ENCODE data around the gene NREP.
A peak's percentile ranks its signal among the peaks of the same experiment; 100 is the strongest.

Gene NREP, protein sequence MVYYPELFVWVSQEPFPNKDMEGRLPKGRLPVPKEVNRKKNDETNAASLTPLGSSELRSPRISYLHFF

DNA sequence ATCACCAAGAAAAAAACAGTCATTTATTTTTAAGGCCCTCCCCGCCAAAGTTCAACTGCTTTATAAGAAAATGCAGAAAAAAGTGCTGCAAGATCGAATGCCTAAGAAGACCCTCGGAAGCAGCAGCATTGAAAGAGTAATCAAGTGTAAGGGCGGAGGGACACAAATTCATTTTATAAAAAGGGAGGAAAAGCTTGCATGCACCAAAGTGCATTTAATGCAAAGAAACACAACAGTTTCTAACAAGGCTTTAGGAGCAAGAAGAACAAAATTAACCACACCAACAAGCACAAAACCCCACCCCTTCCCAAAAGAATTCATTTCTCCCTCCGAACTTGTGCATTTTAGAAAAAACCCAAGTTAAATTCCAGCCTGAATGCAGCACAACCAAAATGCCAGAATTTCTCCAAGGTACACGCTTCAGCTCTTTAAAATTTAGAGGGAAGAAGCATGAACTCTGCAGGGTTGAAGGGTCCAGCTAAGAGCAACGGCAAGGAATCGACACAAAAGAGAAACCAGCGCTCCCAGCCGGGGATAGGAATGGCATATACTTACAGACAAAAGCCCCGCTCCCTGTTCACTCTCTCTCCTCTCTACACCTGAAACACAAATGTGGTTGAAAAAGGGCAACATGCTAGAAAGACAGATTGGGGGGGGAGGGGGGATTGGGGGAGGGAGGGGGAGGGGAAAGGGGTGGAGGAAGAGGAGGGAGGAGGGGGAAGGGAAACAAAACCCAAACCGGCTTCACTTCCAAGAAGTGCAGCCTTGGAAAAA, at the start of gene NREP:
NREP (minus strand) TSS at position 614 of the 774 bp plus-strand sequence. CDS start 1,422 bp downstream, outside the sequence.
- DNase-seq (ENCODE audit: low spot score), result peak; percentile 12

DNA sequence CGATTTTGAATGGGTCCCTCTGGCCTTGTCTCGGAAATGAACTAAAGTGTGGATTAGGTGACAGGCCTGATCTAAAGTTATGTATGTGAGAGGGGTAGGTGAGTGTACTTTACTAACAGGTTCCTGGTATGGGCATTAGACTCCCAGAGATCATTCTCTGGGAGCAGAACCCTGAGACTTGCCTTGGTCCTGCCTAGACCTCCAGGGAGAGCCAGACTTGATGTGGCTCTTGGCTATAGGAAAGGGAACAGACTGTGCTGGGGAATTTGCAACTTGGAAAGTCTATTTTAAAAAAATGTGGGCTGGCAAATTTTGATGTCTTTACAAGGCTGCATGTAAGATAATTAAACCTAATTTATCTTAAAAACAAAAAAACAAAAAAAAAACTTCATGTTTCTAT, 49.8 kb upstream of the NREP start:
- no peak for DNase-seq (ENCODE audit: low spot score)

DNA sequence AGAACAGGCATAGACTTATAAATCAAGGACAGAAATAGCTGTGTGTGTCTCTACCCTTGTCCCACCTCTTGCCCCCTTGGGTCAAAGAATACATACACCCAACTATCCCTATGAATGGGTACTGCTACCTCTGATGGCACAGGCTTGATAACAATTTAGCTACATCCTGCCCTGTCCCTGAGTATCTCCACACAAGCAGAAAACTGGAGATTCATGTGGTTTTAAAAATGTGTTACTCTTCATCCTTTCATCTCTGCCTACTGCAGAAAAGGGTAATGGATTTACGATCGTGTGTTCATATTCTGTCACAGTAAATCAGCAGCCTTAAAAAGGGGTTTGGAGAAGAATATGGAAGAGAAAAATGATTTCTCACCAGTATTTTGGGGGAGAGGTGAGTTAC, 49.2 kb upstream of the NREP start:
- no peak for DNase-seq (ENCODE audit: low spot score)

DNA sequence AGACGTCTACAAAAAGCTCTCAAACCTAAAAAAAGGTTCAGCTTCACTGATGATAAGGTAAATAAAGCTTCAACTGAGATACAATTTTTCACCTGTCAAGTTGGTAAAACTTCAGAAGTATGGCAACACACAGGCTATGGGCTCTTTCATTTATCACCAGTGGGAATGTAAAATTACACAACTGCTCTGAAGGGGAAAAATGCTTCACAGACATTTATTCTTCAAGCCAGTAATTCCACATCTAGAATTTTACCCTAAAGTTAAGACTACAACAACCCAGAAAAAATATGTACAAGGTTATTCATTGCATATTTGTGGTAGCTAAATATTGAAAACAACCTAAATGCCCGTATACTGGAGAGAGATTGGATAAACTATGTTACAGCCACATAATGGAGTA, 48.1 kb upstream of the NREP start:
- no peak for DNase-seq (ENCODE audit: low spot score)

DNA sequence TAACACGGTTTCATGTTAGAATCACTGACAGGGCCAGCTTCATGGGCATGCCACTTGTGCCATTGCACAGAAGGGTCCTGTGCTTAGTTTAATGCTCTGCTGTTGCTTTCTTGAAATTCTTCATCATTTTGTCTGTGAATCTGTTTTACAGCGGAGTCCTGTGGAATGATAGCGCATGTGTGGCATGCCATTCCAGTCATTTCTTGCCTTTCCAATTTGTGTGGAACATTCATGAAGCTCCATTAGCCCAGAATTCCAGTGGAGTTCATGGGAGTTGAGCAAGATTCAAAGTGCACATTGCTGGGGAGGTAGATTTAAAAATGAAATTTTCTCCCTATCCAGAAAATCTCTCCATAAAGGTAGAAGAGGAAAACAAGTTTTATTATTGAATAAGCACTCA, 43.4 kb upstream of the NREP start:
- no peak for DNase-seq (ENCODE audit: low spot score)

GRCh38 chr5:111795142-111795541, 38.1 kb upstream of the NREP start:
- DNase-seq (ENCODE audit: low spot score), result no peak

GRCh38 chr5:111792471-111793058, 35.6 kb upstream of the NREP start:
- DNase-seq (ENCODE audit: low spot score), result no peak

DNA sequence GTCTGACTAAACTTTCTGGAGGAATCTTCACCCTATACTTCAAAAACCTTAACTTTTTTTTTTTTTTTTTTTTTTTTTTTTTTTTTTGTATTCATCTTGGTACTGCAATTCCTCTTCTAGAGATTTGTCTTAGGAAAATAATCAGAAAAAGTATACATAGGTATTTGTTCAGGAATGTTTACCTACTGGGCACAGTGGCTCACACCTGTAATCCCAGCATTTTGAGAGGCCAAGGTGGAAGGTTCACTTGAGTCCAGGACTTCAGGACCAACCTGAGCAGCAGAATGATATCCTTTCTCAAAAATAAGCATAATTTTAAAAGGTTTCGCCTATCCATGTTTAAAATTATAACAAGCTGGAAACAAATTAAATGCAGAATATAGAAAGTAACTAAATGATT, 33.3 kb upstream of the NREP start:
- DNase-seq (ENCODE audit: low spot score), result no peak

DNA sequence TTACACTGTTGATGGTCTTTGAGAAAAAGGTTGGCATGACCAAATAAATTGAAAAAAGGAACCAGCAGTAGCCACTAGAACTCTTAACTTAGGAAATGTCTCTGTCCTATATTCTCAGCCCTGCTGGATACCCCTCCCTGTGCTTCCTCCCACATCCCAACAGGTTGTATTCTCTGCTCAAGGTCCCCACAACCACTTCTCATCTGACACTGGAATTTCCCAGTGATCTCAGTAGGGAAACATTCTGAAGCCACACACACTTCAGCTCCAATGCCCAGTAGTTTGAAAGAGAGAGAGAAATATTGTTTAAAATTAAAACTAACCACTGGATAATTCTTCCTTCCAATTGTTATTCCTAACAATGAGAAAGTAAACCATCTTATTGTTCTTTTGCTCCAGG, 30.0 kb upstream of the NREP start:
- DNase-seq (ENCODE audit: low spot score), result peak; percentile 66

DNA sequence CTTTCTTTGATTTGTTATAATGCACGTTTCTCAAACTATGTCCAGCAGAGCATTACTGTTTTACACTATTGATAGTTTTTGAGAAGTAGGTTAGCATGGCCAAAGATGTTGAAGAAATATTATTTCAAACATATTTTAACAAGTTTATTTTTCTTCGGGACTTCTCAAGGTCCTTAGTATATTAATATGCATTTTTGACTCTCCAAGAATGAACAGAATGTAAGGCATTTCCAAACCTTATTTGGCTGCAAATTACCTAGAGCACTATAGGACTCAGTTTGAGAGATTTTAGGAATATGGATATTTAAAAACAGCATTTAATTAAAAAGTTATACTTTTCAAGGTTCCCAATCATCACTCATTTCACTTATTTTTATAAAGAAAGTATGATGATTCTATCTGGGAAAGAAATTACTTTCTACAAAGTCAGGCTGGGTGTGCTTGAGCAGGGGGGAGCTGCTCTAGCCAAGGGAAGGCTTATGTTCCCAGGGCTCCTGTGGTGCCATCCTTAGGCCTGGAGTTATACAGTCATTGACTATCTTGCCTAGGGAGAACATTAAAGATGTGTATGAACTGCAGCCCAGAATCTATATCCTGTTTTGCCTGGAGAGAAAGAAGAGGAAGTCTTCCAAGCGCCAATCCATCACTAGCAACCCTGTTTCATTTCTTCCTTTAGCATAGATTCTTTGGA, 27.6 kb upstream of the NREP start:
- DNase-seq (ENCODE audit: low spot score), result no peak

DNA sequence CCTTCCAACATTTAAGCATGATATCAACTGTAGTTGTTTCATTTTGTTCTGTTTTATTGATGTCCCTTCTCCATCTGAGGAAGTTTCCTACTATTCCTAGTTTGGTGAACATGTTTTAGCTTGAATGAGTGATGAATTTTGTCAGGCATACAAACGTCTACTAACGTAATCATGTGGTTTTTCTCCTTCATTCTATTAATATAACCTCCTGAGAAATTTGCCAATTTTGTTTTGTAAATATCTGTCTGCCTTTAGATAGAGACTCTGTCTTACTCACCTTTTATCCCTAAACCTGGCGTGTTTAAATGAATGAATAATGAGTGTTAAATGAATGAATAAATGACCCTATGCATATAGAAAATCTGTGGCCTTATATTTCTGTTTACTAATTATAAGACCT, 26.5 kb upstream of the NREP start:
- DNase-seq (ENCODE audit: low spot score), result no peak

DNA sequence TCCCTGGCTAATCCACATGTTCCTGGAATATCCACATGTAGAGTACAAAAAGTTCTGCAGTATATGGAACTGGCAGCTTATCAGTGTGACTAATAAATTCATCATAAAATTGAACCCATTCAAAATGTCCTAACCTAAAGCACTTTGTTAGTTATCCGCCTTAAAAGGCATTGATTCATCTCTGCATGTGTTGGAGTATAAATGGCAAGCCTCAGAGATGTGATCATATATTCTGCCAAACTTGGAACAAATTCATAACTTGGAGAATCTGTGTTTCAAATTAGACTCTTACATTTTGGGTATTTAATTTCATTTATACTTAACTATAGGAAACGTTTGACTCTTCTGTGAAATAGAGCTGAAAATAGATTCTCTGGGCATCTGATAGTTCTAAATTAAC, 25.2 kb upstream of the NREP start:
- DNase-seq (ENCODE audit: low spot score), result no peak

GRCh38 chr5:111781200-111781599, 24.2 kb upstream of the NREP start:
- DNase-seq (ENCODE audit: low spot score), result peak; percentile 30

- no peak for DNase-seq (ENCODE audit: low spot score)
Observed at GRCh38 chr5:111779922-111780292, 22.9 kb upstream of the NREP start.

GRCh38 chr5:111779260-111779921, 22.4 kb upstream of the NREP start:
- peak; percentile 25 for DNase-seq (ENCODE audit: low spot score)

GRCh38 chr5:111776913-111777781, 20.2 kb upstream of the NREP start:
- DNase-seq (ENCODE audit: low spot score), result peak; percentile 26

DNA sequence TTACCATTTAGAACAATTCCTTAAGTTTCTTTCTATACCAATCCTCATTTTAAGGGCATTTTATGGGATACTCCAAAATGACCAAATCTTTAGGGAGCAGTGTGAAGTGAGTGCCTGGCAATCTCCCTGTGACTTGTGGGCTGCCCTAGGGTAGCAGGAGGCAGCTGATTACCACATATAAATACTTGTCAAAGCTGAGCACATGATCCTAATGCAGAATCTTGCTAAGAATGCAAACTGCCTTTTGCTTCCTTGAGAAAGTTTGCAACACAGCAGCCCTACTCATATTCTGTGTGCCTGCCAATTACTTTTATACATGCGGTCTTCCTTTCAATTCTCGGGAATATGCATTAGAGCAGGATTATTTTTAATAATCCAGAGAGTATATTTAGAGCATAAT, 18.2 kb upstream of the NREP start:
- no peak for DNase-seq (ENCODE audit: low spot score)

DNA sequence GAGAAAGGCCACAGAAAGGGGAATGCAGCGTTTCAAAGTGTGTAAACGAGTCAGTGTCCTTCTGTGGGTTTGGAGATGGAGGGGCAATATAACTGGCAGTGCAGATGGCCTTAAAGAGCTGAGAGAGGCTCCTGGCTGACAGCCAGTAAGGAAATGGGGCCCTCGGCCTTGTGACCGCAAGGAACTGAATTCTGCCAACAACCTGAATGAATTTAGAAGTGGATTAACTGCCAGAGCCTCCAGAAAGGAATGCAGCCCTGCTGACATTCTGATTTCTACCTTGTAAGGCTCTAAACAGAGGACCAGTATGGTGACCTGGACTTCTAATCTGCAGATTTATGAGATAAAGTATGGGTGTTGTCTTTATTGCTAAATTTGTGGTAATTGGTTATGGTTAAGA, 17.5 kb upstream of the NREP start:
- DNase-seq (ENCODE audit: low spot score), result peak; percentile 84

GRCh38 chr5:111772456-111773122, 15.6 kb upstream of the NREP start:
- peak; percentile 21 for DNase-seq (ENCODE audit: low spot score)

DNA sequence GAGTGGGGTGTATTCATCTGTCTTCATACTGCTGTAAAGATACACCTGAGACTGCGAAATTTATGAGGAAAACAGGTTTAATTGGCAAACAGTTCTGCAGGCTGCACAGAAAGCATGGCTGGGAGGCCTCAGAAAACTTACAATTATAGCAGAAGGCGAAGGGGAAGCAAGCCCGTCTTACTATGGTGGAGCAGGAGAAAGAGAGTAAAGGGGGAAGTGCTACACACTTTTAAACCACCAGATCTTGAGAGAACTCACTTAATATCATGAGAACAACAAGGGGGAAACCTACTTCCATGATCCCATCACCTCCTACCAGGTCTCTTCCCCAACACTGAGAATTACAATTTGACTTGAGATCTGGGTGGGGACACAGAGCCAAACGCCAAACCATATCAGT, 12.5 kb upstream of the NREP start:
- no peak for DNase-seq (ENCODE audit: low spot score)

All from kidney tubule cell (primary cell).